Neural cell (in vitro differentiated cells): ENCODE measurements around the gene AGRN. TPM values are rescaled to one million over a fixed set of nuclear protein-coding genes. Genes with fewer than 3 reads are reported as not detected.

Source experiments
- H2AFZ ChIP-seq: fragments of 200-600, 300-800 bp; sonication (generic), shearing (Covaris generic); 2 replicates; pipeline ENCODE4 v1.6.0; 2014; ENCODE audit warnings: low read depth, mild to moderate bottlenecking, antibody characterized with exemption, low read length, moderate library complexity
- H3F3A ChIP-seq: fragments of 200-600 bp; shearing (Covaris generic); 2 replicates; pipeline ENCODE4 v1.6.1; 2016; ENCODE audit warnings: mild to moderate bottlenecking, moderate library complexity, mixed read lengths, antibody characterized with exemption, low read length; ENCODE audit not compliant: insufficient read depth, poor library complexity, severe bottlenecking
- H3K27ac ChIP-seq: fragments of 200-600, 300-800 bp; sonication (generic), shearing (Covaris generic); 2 replicates; pipeline ENCODE4 v1.5.1; 2014; ENCODE audit warnings: mild to moderate bottlenecking, low read length, moderate library complexity
- H3K27me3 ChIP-seq: fragments of 300-800, 200-600 bp; sonication (generic), shearing (Covaris generic); 2 replicates; pipeline ENCODE4 v1.6.0; 2014; ENCODE audit warnings: mild to moderate bottlenecking, low read depth, low read length, moderate library complexity; ENCODE audit not compliant: insufficient read depth
- H3K36me3 ChIP-seq: fragments of 300-800, 200-600 bp; sonication (generic), shearing (Covaris generic); 2 replicates; pipeline ENCODE4 v1.5.1; 2014; ENCODE audit warnings: mild to moderate bottlenecking, antibody characterized with exemption, low read length, moderate library complexity; ENCODE audit not compliant: insufficient read depth
- H3K4me2 ChIP-seq: fragments of 300-800, 200-600 bp; sonication (generic), shearing (Covaris generic); 2 replicates; pipeline ENCODE4 v1.6.0; 2014; ENCODE audit warnings: mild to moderate bottlenecking, low read length
- H3K4me3 ChIP-seq: fragments of 300-800, 200-600 bp; sonication (generic), shearing (Covaris generic); 2 replicates; pipeline ENCODE4 v1.5.1; 2014; ENCODE audit warnings: mild to moderate bottlenecking, low read length, moderate library complexity
- H3K79me2 ChIP-seq: fragments of 200-600 bp; shearing (Covaris generic); replicated peaks from 2 replicates; pipeline ENCODE4 v1.6.0; 2014; ENCODE audit warnings: mild to moderate bottlenecking, low read length, moderate library complexity; ENCODE audit not compliant: insufficient read depth
- H3K9ac ChIP-seq: fragments of 300-800, 200-600 bp; sonication (generic), shearing (Covaris generic); 2 replicates; pipeline ENCODE4 v1.6.1; 2016; ENCODE audit warnings: mild to moderate bottlenecking, low read length, mixed read lengths
- H3K9me2 ChIP-seq: fragments of 200-600 bp; shearing (Covaris generic); 2 replicates; pipeline ENCODE4 v1.6.1; 2016; ENCODE audit warnings: mild to moderate bottlenecking, low read length, mixed read lengths; ENCODE audit not compliant: insufficient read depth
- H3K9me3 ChIP-seq: fragments of 200-600, 300-800 bp; sonication (generic), shearing (Covaris generic); 2 replicates; pipeline ENCODE4 v1.6.1; 2016; ENCODE audit warnings: mild to moderate bottlenecking, mixed run types, low read length, moderate library complexity, mixed read lengths
- H4K20me1 ChIP-seq: fragments of 200-600 bp; shearing (Covaris generic); 2 replicates; pipeline ENCODE4 v1.6.1; 2016; ENCODE audit warnings: mild to moderate bottlenecking, mixed run types; ENCODE audit not compliant: insufficient read depth
- CTCF ChIP-seq: fragments of 450-650 bp; IDR thresholded peaks from 2 replicates; pipeline ENCODE4 v1.5.1; 2014; ENCODE audit warnings: antibody characterized with exemption, mild to moderate bottlenecking, moderate library complexity; ENCODE audit not compliant: poor library complexity, severe bottlenecking
- EP300 ChIP-seq: fragments of 450-650 bp; conservative IDR thresholded peaks from 2 replicates; pipeline ENCODE4 v1.6.1; 2014; ENCODE audit warnings: antibody characterized with exemption, mild to moderate bottlenecking, moderate library complexity; ENCODE audit not compliant: poor library complexity, severe bottlenecking
- EZH2 ChIP-seq: fragments of 200-600, 300-800 bp; shearing (Covaris generic), sonication (generic); IDR thresholded peaks from 2 replicates; pipeline ENCODE4 v1.6.1; 2014; ENCODE audit warnings: antibody characterized with exemption, low read length, borderline replicate concordance, mild to moderate bottlenecking; ENCODE audit not compliant: insufficient read depth, poor library complexity, severe bottlenecking
- MXI1 ChIP-seq: fragments of 450-650 bp; conservative IDR thresholded peaks from 2 replicates; pipeline ENCODE4 v1.6.1; 2014; ENCODE audit warnings: antibody characterized with exemption, mild to moderate bottlenecking; ENCODE audit not compliant: poor library complexity, severe bottlenecking
- POLR2AphosphoS5 ChIP-seq: IDR thresholded peaks from 2 replicates; pipeline ENCODE4 v1.6.1; 2012
- RAD21 ChIP-seq: fragments of 450-650 bp; conservative IDR thresholded peaks from 2 replicates; pipeline ENCODE4 v1.6.1; 2014; ENCODE audit warnings: antibody characterized with exemption, mild to moderate bottlenecking, moderate library complexity
- REST ChIP-seq: IDR thresholded peaks from 2 replicates; pipeline ENCODE4 v1.6.1; 2012; ENCODE audit warnings: borderline replicate concordance
- SMC3 ChIP-seq: fragments of 450-650 bp; conservative IDR thresholded peaks from 2 replicates; pipeline ENCODE4 v1.6.1; 2014; ENCODE audit warnings: antibody characterized with exemption, mild to moderate bottlenecking, moderate library complexity; ENCODE audit not compliant: poor library complexity
- TAF1 ChIP-seq: IDR thresholded peaks from 2 replicates; pipeline ENCODE4 v1.6.1; 2012; ENCODE audit warnings: low read depth
- polyA plus RNA-seq: library from polyadenylated mRNA; depleted of rRNA; stranded (reverse); fragments of >200 nt; gene quantifications from 2 replicates; pipeline ENCODE4 v1.2.3, GENCODE V29; 2014

Gene AGRN
- polyA plus RNA-seq, 1 donor from 2014 or later = 104 TPM

- no peak overlapping the region for H3K27ac ChIP-seq
- no peak overlapping the region for H3K9ac ChIP-seq
- H3K27me3 ChIP-seq = no peaks in the 10 kb centered on the region
- H3K4me2 ChIP-seq = no peak overlapping the region
- H3K36me3 ChIP-seq = no peaks in the 10 kb centered on the region
- H4K20me1 ChIP-seq = no peaks in the 10 kb centered on the region
- peaks cover 4% of the 10 kb centered on the region for H3K79me2 ChIP-seq
- H3K9me3 ChIP-seq = no peaks in the 10 kb centered on the region
- TF ChIP-seq TAF1 (no peak), RAD21 (no peak), EP300 (no peak), POLR2AphosphoS5 (no peak), SMC3 (no peak), EZH2 (no peak), CTCF (no peak), MXI1 (no peak), REST (no peak)
- no peak overlapping the region for H2AFZ ChIP-seq
- H3F3A ChIP-seq = no peaks in the 10 kb centered on the region
- H3K4me3 ChIP-seq = no peak overlapping the region
- H3K9me2 ChIP-seq = no peaks in the 10 kb centered on the region
Measured at GRCh38 chr1:1004420-1004779, 15.5 kb upstream of the AGRN start.

DNA sequence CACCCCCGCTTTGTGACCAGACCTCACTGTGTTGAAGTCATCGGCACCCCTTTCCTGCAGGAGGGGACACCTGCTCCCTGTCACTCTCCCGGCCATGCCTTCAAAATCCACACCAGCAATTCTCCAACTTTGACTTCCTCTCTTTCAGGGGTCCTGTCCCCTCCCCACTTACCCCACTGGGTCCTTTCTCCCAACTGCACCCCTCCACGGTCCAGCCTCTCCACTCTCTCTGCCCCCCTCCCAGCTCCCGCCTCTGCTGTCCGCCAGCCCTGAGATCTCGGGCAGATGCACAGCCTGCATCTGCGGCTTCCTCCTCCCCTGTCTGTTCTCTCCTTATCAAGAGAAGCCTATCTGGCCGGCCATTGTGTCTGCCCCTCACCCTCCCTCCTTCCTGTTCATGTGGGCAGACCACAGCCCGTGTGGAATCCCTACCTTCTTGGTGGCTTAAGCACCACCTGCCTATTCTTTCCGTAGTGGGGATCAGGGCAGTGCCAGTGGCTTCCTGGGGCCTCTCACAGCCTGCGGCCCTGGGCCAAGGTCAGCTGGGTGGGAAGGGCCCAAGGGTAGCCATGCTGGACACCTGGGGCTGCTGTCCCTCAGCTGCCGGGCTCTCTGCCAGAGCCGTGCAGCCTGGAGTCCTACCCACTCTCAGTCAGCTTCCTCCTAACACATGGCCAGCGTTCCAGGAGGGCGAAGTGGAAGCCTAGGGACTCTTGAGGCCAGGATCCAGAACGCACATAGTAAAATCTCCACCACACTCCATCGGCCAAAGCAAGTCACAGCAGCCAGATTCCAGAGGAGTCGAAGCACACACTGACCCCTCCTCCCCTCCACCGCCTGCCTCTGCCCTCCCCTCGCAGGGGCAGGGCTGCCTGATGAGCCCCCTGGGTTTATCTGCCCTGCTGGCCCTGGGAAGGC lies 14.9 kb upstream of the AGRN start:
- H3F3A ChIP-seq = no peaks in the 10 kb centered on the region
- H3K4me3 ChIP-seq = no peak overlapping the region
- H3K9me3 ChIP-seq = no peaks in the 10 kb centered on the region
- no peaks in the 10 kb centered on the region for H3K36me3 ChIP-seq
- H3K9ac ChIP-seq = no peak overlapping the region
- no peaks in the 10 kb centered on the region for H4K20me1 ChIP-seq
- no peaks in the 10 kb centered on the region for H3K27me3 ChIP-seq
- H3K27ac ChIP-seq = no peak overlapping the region
- no peak overlapping the region for H3K4me2 ChIP-seq
- no peaks in the 10 kb centered on the region for H3K9me2 ChIP-seq
- no peak for TF ChIP-seq CTCF
- TF ChIP-seq EP300 = no peak
- TF ChIP-seq TAF1 = no peak
- TF ChIP-seq MXI1 = no peak
- TF ChIP-seq POLR2AphosphoS5 = no peak
- H3K79me2 ChIP-seq = peaks cover 4% of the 10 kb centered on the region
- H2AFZ ChIP-seq = no peak overlapping the region
